NCI-H2081 treated with DMSO at 0.1 percent for 48 hours (cell line): ENCODE results near the gene TPPP3.

Source experiments
- DNase-seq: peaks from one replicate; lab custom pipeline; 2025; lab: John Stamatoyannopoulos, UW

Gene TPPP3

DNA sequence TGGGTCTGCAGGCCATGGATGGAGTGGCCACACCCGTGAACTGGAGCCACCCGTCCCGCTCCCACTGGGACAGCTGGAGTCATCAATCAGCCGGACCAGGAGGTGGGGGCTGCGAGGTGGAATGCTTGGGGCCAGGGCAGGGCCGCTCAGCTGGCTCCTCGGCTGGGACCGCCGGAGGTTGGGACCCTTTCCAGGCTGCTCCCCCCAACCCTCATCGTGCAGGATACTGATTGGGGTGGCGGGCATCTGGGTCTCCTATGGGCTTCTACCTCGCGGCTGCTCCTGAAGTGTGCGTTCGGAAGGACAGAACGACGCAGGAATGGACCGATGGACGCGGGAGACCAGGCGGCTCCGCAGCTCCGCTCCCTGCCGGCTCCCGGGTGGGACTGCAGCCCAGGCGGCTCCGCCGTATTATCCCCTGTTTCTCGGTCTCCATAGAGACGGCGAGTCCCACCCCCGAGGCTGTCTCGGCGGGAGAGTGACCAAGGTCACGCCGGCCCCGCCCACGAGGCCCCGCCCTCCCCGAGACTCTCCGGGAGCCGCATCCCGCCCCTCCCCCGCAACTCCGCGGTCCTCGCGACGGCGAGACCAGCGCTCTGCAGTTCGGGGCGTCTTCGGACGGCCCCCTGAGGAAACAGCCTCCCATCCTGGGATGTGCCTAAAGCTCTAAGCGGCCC is at the start of gene TPPP3:
Gene TPPP3, minus strand, starts transcription at position 388 of the 677 bp plus-strand sequence. CDS start 2,387 bp downstream, outside the sequence.
- no peak for DNase-seq

DNA sequence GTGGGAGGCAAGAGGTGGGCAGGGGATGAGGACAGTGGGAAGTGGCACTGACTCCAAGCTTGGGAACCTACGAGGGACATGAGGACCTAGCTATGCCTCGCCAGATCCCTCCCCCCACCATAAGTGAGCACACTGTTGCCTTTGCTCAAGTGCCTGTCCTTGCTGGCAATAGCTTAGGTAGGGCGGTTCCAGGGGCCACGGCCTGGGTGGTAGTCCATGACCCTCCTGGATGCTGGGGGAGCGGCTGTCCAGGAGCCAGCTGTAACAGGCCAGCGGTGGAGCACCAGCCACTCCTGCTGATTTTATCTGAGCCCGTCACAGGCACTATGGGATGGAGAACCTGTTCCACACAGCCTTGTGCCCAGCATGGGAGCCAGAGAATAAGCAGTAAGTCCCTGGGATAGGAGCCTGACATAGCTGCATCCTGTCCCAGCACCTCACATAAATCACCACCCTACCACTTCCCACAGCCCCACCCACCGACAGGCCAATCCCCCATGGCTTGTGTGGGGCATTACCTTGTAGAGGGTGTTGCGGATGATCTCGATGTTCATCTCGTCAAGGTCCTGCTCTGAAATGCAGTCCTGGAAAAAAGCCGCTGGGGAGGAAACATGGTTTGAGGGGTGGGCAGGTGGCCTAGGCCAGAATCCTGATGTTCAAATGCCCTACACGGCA is 49.4 kb upstream of the TPPP3 start:
- DNase-seq = no peak

DNA sequence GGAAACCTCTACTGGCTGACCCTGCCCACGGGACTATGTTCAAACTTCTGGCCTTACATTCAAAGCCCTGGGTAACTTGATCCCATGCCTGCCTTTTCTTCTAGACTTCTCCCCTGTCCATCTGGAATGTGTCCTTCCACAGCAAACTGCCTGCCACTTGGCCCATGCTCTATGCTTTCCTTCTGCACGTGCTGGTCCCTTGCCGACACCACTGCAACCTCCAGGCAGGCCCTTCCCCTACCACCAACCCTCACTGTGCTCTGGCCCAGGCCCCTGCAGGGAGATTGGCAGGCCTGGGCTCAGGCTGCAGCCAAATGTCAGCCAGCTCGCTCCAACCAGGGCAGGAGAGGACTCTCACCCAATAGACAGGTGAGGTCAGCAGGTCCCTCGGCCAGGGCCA is 48.6 kb upstream of the TPPP3 start:
- no peak for DNase-seq

DNA sequence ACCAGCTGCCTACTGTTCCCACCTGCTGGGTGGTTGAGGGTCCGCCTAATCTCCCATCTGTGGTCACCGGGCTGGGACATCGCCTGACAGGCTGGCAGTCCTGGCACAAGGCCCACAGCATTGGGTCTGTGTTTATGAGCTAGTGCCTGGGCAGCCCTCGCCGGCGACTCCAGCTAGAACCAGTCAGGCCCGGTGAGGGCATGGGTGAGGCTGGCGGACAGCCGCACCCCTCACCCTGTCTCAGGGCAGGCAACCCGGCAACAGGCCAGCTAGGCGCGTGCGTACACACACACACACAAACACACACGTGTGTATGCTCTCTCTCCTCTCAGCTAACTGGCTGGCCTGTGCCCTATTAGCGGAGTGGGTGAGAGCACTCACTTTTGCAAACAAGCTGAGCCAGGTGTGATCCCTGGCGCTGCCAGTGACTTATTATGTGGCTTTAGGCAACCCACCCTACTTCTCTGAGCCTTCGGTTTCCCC is 48.0 kb upstream of the TPPP3 start:
- no peak for DNase-seq

DNA sequence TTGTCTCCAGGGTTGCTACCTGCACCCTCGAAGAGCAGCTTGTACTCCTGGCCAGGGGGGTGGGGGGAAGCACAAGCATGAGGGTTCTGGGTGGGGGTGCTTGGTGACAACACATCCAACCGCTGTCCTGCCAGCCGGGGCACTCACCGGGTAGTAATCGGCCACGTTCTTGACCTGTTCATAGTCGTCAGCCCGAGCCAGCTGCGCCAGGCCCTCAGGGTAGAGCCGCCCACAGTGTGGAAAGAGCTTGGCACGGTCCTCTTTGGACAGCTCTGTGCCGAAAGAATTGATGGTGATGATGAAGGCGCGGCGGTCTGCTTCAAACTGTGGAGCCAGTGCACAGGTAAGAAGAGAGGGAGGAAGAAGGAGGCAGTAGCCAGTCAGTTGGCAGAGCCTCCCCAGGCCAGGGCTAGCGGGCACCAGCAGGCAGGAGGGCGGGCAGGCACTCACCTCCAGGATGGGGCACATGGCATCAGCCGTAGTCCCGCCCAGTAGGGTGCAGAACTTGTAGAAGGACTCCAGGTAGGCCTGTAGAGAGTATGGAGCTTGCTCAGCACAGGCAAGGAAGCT is 45.6 kb upstream of the TPPP3 start:
- DNase-seq = no peak

DNA sequence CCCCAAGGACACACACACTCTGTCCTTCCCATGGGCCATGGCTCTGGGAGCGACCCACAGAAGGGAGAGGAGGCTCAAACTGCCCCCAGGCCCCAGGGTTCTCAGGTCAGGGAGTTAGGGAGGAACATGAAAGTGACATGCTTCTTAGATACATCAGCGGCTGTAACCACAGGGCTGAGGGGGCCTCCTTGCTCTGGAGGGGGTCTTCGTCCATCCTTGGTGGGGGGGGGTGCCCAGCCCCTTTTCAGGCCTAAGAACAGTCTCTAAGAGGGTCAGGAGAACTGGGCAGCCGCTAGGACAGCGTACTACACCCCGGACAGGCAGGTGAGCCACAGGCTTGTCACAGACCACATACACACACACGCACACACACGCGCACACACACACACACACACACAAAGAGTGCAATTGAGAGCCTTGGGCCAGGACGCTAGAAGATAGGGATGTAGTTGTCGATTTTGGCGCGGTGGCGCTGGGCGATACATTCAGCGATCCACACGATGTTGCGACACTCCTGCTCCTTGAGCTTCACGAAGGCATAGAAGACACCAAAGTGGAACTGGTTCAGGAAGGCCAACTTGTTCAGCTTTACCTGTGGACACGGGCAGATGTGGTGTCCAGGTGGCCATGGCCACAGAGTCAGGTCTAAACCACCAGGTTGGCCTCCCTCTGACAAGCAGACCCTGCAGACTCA is 44.9 kb upstream of the TPPP3 start:
- no peak for DNase-seq

DNA sequence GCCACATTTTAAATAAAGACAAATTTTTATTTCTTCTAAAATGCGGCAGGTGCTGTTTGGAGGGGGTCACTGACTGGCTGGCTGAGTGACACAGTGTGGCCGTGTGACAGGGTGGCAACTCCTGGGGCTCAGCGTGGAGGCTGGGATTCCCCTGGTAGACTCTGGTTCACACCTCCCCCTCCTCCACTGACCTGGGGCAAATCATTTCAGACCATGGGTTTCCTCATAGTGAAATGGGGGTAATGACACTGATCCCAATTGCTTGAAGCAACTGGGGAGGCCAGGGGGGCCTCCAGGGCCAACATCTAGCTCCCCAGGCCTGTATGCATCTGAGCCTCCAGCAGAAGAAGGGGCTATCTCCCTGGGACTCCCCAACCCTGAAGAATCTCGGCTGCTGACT is 44.2 kb upstream of the TPPP3 start:
- DNase-seq = no peak

DNA sequence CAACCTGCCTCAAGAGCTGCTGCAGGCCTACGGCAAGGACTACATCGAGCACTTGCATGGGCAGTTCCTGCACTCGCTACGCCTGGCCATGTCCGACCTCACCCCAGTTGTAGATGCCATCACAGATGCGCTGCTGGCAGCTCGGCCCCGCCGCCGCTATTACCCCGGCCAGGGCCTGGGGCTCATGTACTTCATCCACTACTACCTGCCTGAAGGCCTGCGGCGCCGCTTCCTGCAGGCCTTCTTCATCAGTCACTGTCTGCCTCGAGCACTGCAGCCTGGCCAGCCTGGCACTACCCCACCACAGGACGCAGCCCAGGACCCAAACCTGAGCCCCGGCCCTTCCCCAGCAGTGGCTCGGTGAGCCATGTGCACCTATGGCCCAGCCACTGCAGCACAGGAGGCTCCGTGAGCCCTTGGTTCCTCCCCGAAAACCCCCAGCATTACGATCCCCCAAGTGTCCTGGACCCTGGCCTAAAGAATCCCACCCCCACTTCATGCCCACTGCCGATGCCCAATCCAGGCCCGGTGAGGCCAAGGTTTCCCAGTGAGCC is 43.4 kb upstream of the TPPP3 start:
- DNase-seq = no peak

DNA sequence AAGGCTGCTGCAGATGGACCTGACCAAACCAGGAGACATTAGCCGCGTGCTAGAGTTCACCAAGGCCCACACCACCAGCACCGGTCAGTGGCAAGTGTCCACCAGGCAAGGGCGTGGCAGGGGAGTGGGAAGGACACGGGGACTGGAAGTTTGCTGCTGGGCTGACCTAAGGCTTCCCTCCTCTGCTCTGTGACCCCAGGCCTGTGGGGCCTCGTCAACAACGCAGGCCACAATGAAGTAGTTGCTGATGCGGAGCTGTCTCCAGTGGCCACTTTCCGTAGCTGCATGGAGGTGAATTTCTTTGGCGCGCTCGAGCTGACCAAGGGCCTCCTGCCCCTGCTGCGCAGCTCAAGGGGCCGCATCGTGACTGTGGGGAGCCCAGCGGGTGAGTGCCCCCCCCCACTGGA is 42.5 kb upstream of the TPPP3 start:
- no peak for DNase-seq

DNA sequence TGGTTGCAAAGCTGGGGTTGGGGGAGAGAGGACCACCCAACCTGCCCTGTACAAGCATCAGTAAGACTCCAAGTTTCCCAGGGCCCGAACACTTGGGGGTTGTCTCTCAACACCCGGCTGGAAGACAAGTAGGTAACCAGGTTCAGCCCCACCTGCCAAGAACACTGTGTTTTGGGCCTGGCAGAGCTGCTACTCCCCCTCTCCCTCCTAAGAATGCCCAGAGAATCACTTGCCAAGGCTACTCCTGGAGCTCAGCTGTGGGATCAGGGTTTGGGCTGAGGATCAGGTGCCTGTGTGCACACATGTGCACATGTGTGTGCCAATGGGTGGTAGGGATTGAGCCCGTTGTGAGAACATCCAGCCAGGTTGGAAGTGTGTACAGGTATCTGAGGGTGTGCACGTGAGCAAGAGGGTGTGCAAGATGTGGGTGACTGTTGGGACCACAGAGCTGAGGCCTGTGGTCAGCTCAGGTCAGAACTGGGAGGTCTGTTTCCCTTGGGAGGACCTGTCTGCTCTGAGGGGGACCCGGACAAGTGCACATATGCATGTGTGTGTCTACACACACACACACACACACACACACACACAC is 39.9 kb upstream of the TPPP3 start:
- DNase-seq = no peak

DNA sequence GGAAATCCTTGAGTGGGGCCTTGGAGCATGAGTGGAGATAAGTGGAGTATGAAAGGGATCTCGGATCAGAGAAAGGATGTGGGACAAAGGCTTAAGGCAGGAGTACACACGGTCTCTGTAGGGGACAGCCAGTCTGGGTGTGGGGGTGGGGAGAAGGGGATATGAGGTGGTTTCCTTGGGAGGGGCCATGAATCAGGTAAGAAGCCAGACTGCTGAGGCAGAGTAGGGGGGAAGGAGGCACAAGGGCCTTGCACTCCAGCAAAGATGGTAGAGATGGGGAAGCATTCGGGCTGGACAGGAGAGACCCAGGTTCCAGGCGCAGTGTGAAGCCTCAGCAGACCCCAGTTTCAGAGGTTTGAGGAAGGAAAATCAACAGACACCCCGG is 39.2 kb upstream of the TPPP3 start:
- DNase-seq = no peak

DNA sequence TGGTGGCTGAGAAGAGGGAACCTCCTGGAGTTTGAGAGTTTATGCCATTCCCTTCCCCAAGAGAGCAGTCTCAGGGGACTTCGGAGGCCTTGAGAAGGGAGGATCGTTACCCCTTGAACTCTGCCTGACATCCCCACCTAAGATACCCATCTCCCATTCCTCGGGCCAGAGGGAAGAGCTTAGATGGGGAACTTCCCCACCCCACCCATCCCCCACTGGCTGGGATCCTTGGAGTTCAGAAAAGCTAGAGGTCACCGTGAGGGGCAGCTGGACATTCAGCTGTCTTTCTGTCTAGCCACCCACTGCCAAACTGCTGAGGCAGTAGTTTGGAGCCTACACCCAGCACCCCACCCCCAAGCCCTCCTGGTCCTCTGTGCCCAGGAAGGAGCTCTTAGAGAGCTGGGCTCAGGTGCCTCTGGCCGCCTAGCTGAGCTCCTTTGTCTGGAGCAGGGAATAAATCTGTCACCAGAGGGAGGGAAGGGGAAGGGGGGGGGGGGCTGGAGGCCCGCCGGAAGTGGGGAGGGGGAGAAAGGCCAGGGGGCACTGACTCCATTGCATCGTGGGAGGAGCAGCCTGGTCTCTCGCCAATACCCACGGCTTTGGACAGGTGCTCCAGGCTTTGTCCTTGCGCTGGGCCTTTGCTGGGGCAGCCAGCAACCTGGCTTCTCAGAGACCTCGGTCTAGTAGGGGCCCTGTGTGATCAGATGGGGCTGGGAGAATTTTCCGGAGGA is 38.6 kb upstream of the TPPP3 start:
- DNase-seq = no peak

DNA sequence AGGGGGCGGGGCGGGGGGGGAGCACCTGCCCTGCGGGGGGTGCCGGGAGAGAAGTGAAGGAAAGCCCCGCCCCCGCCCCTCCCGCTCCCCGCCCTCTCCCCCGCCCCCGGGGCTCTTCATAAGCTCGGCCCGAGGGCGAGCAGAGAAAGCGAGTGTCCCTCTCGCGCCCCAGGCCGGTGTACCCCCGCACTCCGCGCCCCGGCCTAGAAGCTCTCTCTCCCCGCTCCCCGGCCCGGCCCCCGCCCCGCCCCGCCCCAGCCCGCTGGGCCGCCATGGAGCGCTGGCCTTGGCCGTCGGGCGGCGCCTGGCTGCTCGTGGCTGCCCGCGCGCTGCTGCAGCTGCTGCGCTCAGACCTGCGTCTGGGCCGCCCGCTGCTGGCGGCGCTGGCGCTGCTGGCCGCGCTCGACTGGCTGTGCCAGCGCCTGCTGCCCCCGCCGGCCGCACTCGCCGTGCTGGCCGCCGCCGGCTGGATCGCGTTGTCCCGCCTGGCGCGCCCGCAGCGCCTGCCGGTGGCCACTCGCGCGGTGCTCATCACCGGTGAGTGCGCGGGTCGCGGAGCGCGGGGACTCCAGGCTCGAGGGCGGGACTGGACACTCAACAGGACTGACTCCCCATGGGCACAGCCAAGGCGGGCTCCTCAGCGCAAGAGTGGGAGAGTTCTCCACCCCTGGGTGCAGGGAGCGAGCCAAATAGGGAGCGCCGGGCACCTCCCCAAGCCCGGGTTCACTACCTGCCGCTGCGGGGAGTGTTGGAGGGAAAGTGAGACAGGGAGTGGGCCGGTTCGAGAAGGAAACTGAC is 37.9 kb upstream of the TPPP3 start, which contains the start of gene HSD11B2:
Gene HSD11B2, plus strand, starts transcription at position 145 of the 798 bp plus-strand sequence. Its CDS starts 128 bp downstream, at position 273.
- DNase-seq = no peak

DNA sequence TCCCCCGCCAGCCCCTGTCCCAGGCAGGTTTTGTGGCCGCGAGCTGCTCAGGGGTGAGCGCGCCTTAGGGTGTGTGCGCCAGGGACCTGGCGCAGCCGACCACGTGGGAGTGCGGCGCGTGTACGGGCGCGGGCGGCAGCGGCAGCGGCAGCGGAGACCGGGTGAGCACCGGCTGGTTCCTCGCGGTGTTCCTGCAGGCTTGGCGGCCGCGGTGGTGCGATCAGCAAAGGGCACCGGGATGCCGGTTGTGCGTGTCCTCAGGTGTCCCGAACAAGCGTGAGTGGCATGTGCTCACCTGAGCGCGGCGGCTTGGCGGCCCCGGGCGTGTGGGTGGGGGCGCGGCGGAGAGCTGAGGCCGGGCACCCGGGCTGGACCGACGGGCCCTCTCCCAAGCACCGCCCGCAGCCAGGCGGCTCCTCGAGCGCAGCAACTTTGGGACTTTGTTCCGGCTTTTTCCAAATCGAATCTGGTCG is 37.2 kb upstream of the TPPP3 start:
- DNase-seq = no peak

DNA sequence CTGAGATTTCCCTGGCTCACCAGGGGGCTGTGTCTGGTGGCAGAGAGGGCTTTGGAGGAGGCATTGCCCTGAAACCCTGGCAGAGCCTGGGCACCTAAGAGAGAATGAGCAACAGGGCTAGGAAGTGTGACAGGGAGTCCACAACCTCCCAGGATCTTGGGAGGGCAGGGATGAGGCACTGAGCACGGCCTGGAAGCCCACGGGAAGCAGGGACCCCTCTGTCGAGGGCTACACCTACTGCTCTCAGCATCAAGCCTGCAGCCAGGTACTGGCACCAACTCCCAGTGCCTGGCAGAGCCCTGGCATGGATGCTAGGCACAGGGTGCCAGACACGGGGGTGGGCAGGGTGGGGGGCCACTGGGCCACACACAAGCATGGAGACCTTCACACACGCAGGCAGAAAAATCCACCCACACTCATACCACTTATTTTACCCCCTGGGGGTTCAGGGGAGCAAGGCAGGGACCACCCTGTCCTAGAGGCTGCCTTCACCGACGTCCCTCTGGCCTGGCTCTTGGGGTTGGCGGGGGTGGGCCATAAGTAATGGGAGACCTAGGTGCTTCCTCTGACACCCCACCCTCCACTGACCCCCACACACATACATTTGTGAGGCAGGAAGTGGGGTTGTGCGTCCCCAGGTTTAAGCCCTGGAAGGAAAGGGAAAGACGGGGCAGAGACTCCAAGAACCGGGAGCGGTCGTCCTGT is 36.7 kb upstream of the TPPP3 start:
- DNase-seq = no peak

DNA sequence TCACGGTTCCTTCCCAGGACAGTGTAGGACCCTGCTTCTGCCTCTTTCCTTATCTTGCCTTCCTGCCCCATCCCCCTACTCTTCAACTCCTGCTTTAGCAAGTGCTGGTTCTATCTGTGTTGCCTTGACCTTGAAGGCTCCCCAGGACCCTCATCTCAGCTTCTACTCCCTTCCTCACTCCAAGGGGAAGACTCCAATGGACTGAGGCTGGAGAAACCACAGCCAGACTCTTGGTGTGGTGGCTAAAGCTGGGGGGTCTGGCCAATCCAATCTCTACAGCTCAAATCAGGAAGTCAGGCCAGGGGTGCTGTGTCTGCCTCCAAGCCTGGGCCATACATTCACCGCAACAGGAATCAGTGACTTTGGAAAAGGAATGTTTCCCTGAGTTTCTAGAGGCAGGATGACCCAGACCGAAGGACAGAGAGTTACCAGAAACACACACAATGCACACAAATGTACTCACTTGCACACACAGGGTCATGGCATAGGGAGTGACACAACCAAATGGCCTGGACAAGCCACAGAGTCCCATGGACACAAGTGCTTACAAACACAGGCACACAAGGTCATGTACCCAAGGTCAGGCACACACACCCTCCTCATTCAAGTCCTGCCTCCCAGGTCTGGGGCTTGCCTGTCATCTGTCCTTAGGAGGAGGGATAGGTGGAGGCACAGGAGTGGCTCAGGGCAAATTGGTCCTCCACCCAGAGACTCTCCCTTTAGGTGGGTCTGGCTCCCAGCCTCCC is 35.9 kb upstream of the TPPP3 start:
- DNase-seq = no peak

DNA sequence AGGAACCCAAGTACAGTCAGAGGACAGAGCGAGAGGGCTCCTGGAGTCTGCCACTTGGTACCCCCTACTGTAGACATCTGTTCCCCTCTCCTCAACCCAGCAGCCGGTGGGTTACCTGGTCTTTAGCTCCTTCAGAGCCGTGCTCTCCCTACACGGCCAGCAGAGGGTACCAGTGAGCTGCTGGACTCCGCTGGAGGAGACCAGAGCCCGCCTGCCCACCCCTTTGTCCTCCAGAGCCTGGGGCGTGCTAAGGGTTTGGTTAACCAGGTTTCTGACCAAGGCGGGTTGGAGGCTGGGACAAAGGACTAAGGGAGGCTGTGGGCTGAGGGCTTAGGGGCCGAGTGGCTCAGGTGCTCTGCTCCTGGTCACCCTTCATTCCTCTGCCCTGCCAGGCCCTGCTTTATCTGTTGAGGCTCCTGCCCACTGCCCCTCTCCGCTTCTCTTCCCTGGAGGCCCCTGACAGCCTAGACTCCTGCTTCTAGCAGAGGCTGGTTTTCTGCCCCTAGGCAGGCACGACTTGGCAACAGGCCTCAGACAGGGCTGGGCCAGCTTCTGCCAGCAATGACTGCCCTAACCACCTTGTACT is 34.9 kb upstream of the TPPP3 start:
- DNase-seq = no peak

DNA sequence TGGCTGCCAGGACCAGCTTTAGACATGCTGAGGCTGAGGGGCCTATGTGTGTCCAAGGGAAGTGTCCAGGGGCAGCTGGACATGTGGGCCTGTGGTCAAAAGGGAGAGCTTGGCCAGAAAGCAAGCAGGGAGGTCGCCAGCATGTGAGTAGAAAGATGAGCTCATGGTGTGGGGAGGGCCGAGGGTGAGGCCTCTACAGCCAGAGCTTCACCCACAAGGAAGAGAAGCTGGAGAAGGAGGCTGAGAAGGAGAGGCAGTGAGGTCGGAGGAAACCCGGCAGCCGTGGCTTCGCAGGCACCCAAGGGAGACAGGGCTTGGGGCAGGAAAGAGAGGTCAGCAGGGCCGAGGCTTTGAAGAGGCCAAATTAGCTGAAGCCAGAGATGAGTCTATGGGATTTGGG is 33.7 kb upstream of the TPPP3 start:
- DNase-seq = no peak

DNA sequence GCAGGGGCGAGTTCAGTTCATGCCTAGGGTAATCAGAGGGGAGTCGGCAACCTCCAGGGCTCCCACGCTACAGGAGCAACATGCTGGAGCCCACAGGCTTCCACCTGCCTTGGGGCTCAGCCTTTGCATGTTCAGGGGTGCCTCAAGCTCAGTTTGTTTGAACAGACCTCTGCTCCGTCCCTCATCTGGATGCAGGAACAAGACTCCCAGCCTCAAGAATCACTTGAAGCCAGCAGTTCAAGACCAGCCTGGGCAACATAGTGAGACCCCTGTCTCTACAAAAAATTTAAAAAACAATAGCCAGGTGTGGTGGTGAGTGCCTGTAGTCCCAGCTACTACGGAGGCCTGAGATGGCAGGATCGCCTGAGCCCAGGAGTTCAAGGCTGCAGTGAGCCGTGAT is 32.7 kb upstream of the TPPP3 start:
- no peak for DNase-seq
